DND-41 (cell line): Measurements from ENCODE around the gene FARP1.

Experiments used
- ATAC-seq: fragments of 200-7000 bp; cut with Tn5 transposase; 3 replicates; pipeline ENCODE4 v1.9.1; 2021; ENCODE audit warnings: low read depth; ENCODE audit not compliant: insufficient read depth
- DNase-seq: peaks from one replicate; pipeline ENCODE4 v3.0.0-alpha.2; 2020
- H2AFZ ChIP-seq: 2 replicates; pipeline ENCODE4 v1.6.0; 2012; ENCODE audit warnings: low read depth, low read length
- H3K27ac ChIP-seq: 2 replicates; pipeline ENCODE4 v1.5.1; 2012; ENCODE audit warnings: low read length, inconsistent platforms
- H3K27me3 ChIP-seq: fragments of 200-600 bp; sonication (generic); 2 replicates; pipeline ENCODE4 v1.6.0; 2012; ENCODE audit warnings: low read length, mild to moderate bottlenecking, inconsistent platforms; ENCODE audit not compliant: insufficient read depth, poor library complexity
- H3K36me3 ChIP-seq: 2 replicates; pipeline ENCODE4 v1.5.1; 2012; ENCODE audit warnings: low read length, inconsistent platforms; ENCODE audit not compliant: insufficient read depth
- H3K4me1 ChIP-seq: 2 replicates; pipeline ENCODE4 v1.5.1; 2012; ENCODE audit warnings: mild to moderate bottlenecking, low read length; ENCODE audit not compliant: insufficient read depth
- H3K4me2 ChIP-seq: 2 replicates; pipeline ENCODE4 v1.6.0; 2012; ENCODE audit warnings: mild to moderate bottlenecking, moderate library complexity, low read length, inconsistent platforms; ENCODE audit not compliant: insufficient read depth
- H3K4me3 ChIP-seq, 2 experiments: fragments of 200-600 bp in 1 of 2; shearing (Covaris generic) in 1 of 2; 2 replicates each; pipeline ENCODE4 v1.5.1; 2012 to 2016; ENCODE audit warnings: inconsistent platforms in 2 of 2, low read length in 2 of 2, mild to moderate bottlenecking in 2 of 2, low read depth in 1 of 2, moderate library complexity in 1 of 2
- H3K79me2 ChIP-seq: 2 replicates; pipeline ENCODE4 v1.6.0; 2012; ENCODE audit warnings: low read length, inconsistent platforms; ENCODE audit not compliant: insufficient read depth
- H3K9ac ChIP-seq: 2 replicates; pipeline ENCODE4 v1.6.0; 2012; ENCODE audit warnings: low read depth, mild to moderate bottlenecking, inconsistent platforms, low read length, moderate library complexity
- H3K9me3 ChIP-seq: 2 replicates; pipeline ENCODE4 v1.5.1; 2012; ENCODE audit warnings: low read length, moderate library complexity, mild to moderate bottlenecking, inconsistent platforms; ENCODE audit not compliant: insufficient read depth, severe bottlenecking
- H4K20me1 ChIP-seq: 2 replicates; pipeline ENCODE4 v1.6.0; 2012; ENCODE audit warnings: low read length; ENCODE audit not compliant: insufficient read depth
- EZH2 ChIP-seq: IDR thresholded peaks from 3 replicates; pipeline ENCODE4 v1.6.1; 2012; ENCODE audit warnings: borderline replicate concordance, low read depth, mild to moderate bottlenecking, moderate library complexity, low read length, inconsistent platforms; ENCODE audit not compliant: severe bottlenecking
- TF ChIP-seq, protein P1 (sequence below): IDR thresholded peaks from 2 replicates; pipeline ENCODE4 v1.5.1; 2012; ENCODE audit warnings: borderline replicate concordance, low read length, moderate library complexity, mild to moderate bottlenecking; ENCODE audit not compliant: poor library complexity, severe bottlenecking; ENCODE audit errors: extremely low read depth

The FARP1 gene

GRCh38 chr13:98390086-98390715, 247.3 kb downstream of the FARP1 start:
- DNase-seq (no peak), ATAC-seq (no peak)
- Histone ChIP-seq H3K27me3 (peaks cover 4% of the 10 kb centered on the region), H3K4me1 (no peaks in the 10 kb centered on the region), H3K4me3 (no peak overlapping the region), H2AFZ (no peak overlapping the region), H4K20me1 (no peaks in the 10 kb centered on the region), H3K9me3 (no peaks in the 10 kb centered on the region), H3K4me2 (no peak overlapping the region), H3K36me3 (no peaks in the 10 kb centered on the region), H3K9ac (no peak overlapping the region), H3K27ac (no peak overlapping the region), H3K79me2 (no peaks in the 10 kb centered on the region)
- TF ChIP-seq EZH2 = no peak
- TF ChIP-seq, protein P1, sequence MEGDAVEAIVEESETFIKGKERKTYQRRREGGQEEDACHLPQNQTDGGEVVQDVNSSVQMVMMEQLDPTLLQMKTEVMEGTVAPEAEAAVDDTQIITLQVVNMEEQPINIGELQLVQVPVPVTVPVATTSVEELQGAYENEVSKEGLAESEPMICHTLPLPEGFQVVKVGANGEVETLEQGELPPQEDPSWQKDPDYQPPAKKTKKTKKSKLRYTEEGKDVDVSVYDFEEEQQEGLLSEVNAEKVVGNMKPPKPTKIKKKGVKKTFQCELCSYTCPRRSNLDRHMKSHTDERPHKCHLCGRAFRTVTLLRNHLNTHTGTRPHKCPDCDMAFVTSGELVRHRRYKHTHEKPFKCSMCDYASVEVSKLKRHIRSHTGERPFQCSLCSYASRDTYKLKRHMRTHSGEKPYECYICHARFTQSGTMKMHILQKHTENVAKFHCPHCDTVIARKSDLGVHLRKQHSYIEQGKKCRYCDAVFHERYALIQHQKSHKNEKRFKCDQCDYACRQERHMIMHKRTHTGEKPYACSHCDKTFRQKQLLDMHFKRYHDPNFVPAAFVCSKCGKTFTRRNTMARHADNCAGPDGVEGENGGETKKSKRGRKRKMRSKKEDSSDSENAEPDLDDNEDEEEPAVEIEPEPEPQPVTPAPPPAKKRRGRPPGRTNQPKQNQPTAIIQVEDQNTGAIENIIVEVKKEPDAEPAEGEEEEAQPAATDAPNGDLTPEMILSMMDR = no peak

GRCh38 chr13:98393873-98394272, 251.0 kb downstream of the FARP1 start:
- Histone ChIP-seq H4K20me1 (no peaks in the 10 kb centered on the region), H3K4me3 (no peak overlapping the region), H3K9ac (no peak overlapping the region), H3K4me1 (no peaks in the 10 kb centered on the region), H3K36me3 (no peaks in the 10 kb centered on the region), H2AFZ (no peak overlapping the region), H3K4me2 (no peak overlapping the region), H3K27ac (no peak overlapping the region), H3K9me3 (no peaks in the 10 kb centered on the region), H3K79me2 (no peaks in the 10 kb centered on the region), H3K27me3 (peaks cover 2% of the 10 kb centered on the region)
- no peak for ATAC-seq
- TF ChIP-seq EZH2 = no peak
- TF ChIP-seq, protein P1 = no peak
- no peak for DNase-seq

DNA sequence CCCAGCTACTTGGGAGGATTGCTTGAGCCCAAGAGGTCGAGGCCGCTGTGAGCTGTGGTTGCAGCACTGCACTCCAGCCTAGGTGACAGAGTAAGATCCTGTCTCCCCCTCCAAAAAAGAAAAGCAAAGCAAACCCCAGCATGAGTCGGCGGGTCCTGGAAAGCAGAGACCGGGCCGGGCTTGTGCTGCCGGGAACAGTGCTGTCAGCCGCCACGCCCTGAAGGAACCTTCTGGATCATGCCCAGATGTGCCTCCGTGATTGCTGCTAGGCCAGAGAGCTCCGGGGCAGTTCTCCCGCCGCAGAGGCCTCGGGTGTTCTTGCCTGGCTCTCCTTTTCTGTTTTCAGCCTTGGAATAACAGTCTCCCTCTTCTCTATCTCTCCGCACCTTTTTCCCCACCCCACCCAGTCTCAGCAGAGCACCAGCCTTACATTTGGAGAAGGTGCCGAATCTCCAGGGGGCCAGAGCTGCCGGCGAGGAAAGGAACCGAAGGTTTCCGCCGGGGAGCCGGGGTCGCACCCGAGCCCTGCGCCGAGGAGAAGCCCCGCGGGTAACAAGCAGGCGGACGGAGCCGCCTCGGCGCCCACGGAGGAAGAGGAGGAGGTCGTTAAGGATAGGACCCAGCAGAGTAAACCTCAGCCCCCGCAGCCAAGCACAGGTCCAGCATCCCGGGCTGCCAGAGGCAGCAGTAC, 252.1 kb downstream of the FARP1 start:
- H3K79me2 ChIP-seq = no peaks in the 10 kb centered on the region
- no peak for TF ChIP-seq EZH2
- TF ChIP-seq, protein P1 = no peak

More for the DNA sequence above, 252.1 kb downstream of the FARP1 start:
- Histone ChIP-seq H3K9me3 (no peaks in the 10 kb centered on the region), H4K20me1 (no peaks in the 10 kb centered on the region), H3K4me2 (no peak overlapping the region), H3K27me3 (peaks cover 8% of the 10 kb centered on the region), H3K4me3 (no peak overlapping the region), H2AFZ (no peak overlapping the region), H3K9ac (no peak overlapping the region), H3K4me1 (no peaks in the 10 kb centered on the region), H3K36me3 (no peaks in the 10 kb centered on the region), H3K27ac (no peak overlapping the region)
- ATAC-seq (no peak), DNase-seq (no peak)
